Spleen (tissue), 7 donors: ENCODE measurements around the gene PRR5L.

Experiments
- CTCF ChIP-seq, 11 experiments: fragments of 200-600 bp in 7 of 11; fragments of 450-650 bp in 4 of 11; sonication (generic) in 4 of 11; IDR thresholded peaks in 8 of 11; conservative IDR thresholded peaks in 3 of 11; 1 replicate in 7 of 11; 2 replicates in 4 of 11; pipeline versions ENCODE4 v1.4.0 to v1.8.0; 2016 to 2021; ENCODE audit warnings: antibody characterized with exemption in 11 of 11, inconsistent platforms in 4 of 11, mild to moderate bottlenecking in 1 of 11
- POLR2AphosphoS5 ChIP-seq, 3 donors: sonication (generic); formaldehyde crosslinking; IDR thresholded peaks; one replicate each; pipeline ENCODE4 v1.5.1; 2017; ENCODE audit warnings: antibody characterized with exemption in 3 of 3
- donor health status: DM: no; HTN: no; CAD: no; lungs with moderate emphysema.
- donor health status: DM: no; HTN: no; CAD: no.
- donor health status: DM: no; HTN: no; CAD: no.

DNA sequence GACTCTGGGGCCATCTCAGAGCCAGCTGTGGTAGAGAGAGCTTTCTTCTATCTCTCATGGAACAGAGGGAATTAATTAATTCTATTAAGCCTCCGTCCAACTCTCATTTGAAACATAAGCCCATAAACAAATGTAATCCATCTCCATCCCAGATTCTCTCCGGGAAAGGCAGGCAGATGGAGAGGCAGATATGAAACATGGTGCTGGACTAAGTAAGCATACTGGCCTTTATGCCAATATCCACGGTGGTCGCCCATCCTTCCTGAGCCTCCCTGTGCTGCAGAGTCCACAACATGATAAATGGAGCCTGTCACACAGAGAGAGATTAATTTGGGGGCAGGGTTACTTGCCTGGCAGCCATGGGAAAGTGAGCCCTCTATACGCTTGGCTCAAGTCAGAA lies 44.8 kb downstream of the PRR5L start:
- TF ChIP-seq CTCF (IDR thresholded peaks at IDR 0.05 in 8 of 11, conservative IDR thresholded peaks at IDR 0.05 in 3 of 11): no peak
- no peak for TF ChIP-seq POLR2AphosphoS5 (IDR thresholded peaks at IDR 0.05)
